Stimulated activated CD4-positive, alpha-beta T cell treated with anti-CD3 and anti-CD28 coated beads, TNF-alpha, amount 100 ng/mL, for 4 hours (primary cell): Measurements from ENCODE around the gene LINS1.

Experiments
- DNase-seq, 3 experiments: peaks; one replicate each; pipeline ENCODE4 v3.0.0-alpha.2; 2020; ENCODE audit warnings: low read depth in 3 of 3

LINS1 gene

DNA sequence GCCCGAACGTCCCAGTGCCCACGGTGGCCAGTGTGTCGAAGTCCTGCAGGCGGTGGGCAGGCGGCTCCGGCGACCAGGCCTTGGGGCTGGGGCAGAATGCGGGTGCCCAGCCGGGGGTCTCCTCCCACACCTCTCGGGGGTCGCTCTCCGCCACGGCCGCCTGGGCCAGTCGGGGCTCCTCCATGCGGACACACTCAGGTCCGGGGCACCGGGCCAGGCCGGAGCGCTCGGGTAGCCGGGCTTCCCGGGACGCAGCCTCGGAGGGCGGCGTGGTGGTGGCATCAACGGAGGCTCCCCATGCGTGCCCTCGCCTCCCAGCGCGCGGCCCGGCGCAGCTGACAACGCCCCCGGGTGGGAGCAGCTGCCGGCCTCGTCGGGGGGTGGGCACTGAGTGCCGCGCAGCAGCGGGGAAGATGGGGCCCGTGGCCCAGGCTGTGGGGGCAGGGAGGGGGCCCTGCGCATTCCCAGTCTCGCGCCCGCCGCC lies 43.2 kb downstream of the LINS1 start:
- no peak for DNase-seq

DNA sequence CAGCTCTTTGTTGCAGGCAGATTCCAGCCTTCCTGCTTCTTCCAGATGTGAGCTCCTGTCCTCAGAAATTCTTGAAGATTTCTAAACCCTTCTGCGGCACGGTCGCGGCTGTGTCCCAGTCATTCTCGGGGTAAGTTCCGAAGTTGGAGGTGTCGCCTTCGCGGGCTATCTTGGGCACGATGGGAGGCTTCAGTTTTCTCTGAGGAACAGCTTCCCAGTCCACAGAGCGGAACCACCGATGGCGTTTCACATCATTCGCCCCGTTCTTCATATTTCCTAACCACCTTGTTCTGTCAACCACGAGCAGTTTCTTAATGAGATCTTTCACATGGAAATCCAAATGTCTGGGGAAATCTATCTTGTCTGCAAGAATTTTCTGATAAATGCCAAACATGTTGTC lies 48.5 kb downstream of the LINS1 start:
- no peak for DNase-seq

GRCh38 chr15:100547961-100548360 lies 54.0 kb downstream of the LINS1 start:
- DNase-seq = no peak

DNA sequence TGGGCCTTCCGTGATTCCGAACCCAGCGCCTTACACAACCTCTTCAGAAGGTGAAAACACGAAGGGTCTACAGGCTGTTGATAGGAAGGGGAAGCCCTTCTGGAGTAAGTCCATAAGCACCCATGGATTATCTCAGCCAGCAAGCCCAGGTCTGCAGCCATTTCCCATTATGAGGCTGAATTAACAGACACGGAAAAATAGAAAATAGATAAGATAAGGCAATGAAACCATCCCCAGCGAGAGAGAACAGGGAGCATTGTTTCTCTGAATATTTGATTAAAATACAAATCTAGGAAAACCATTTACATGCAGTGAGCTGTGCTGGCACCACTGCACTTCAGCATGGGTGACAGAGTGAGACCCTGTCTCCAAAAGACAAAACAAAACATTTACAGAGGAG lies 57.0 kb downstream of the LINS1 start:
- no peak for DNase-seq

GRCh38 chr15:100544338-100544841 lies 57.6 kb downstream of the LINS1 start:
- DNase-seq = no peak

DNA sequence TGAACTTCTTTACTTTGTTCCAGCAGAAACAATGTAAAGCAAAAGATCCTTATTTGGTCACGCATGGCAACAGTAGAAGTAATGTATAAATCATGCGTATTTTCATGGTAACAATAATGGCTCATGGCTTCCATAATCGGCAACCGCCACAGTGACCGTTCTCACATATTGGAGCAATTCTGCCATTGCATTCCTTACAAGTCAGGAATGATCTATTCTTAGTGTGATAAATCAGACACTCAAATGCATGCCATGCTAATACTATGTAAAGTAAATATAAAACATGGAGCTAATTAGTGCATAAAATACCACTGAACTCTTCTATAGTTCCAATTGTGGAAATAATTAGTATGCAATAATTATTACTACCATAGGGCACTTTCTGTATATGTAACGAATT lies 59.7 kb downstream of the LINS1 start:
- no peak for DNase-seq

DNA sequence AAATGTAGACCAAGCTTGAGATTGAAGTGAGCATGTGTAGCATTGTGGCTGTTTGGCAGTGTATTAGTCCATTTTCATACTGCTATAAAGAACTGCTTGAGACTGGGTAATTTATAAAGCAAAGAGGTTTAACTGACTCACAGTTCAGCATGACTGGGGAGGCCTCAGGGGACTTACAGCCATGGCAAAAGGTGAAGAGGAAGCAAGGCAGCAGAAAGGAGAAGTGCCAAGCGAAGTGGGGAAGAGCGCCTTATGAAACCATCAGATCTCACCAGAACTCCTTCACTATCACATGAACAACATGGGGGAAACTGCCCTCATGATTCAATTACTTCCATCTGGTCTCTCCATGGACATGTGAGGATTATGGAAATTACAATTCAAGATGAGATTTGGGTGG lies 64.7 kb downstream of the LINS1 start:
- no peak for DNase-seq

DNA sequence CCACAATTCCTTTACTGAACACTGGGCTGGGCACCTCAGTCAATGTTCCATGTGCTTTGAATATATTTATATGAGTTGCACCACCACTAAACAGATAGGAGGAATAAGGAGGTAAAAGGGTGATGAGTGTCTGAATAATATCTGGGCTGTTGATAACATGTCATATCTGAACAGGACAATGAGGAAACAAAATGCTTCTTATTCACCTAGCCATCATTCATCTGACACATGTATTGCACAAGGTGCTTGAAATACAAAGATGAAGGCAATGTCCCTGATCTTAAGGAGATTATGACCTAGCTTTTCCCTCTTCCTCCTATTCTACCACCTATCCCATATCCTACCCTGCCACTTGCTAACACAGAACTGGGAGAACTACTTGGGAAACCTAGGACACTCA lies 65.3 kb downstream of the LINS1 start:
- no peak for DNase-seq

GRCh38 chr15:100533886-100534285 lies 68.1 kb downstream of the LINS1 start:
- no peak for DNase-seq

DNA sequence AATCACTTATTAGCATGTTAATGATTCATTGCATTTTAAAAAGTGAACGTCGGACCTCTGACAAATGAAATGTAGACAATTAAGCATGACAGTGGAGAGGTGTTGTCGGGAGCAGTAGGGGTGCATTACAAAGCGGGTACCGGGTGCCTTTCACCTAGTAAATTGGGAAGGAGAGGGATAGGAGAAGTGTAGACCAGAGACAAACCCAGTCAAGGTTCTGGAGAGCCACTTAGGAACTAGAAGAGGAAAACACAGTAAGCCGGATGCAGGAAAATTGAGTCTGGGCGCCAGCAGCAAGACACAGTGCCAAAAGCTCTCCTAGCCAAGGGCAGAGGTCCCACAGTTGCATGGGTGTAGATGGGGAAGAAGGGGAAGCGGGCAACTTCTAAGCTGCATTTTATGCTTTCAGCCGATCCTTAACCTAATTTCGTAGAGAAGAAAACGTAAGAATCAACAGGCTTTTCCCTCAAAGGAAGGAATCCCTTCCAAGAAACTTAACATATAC lies 70.1 kb downstream of the LINS1 start:
- DNase-seq = no peak

GRCh38 chr15:100531204-100531603 lies 70.8 kb downstream of the LINS1 start:
- no peak for DNase-seq

GRCh38 chr15:100529556-100529955 lies 72.4 kb downstream of the LINS1 start:
- no peak for DNase-seq

DNA sequence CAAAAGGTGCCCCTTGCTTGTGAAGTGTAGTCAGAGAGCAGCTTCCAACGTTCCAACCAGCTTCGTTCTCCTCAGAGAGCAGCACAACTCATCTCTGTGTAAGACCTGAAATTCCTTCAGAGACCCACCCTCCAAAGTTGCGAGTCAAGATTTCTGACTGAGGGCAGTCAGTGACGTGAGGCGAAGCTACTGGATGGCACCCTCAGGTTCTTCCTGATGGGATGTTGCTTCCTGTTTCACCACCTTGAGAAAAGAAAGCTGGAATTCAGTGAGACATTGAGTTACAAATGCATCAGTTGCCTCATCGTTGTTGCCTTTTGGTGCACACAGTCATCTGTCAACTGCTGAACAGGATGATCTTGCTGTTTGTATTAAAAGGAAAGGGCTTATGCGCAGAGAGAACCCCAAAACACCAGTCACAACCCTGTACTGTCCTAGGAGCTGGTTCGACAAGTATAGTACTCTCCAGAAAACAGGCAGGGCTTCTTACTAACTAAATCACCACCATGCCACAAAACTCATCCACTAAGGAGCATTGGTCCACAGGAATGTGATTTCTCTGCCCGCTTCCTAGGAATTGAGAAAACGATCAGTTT lies 73.1 kb downstream of the LINS1 start, which contains the start of gene CERS3:
CERS3 (minus strand) TSS at position 118 of the 596 bp plus-strand sequence. CDS start 27,101 bp downstream, outside the sequence.
- DNase-seq = no peak

GRCh38 chr15:100526027-100526481 lies 75.9 kb downstream of the LINS1 start:
- no peak for DNase-seq

GRCh38 chr15:100525436-100525835 lies 76.5 kb downstream of the LINS1 start:
- DNase-seq = no peak

- DNase-seq = no peak
These were observed 77.7 kb downstream of the LINS1 start for GRCh38 chr15:100524326-100524725.

DNA sequence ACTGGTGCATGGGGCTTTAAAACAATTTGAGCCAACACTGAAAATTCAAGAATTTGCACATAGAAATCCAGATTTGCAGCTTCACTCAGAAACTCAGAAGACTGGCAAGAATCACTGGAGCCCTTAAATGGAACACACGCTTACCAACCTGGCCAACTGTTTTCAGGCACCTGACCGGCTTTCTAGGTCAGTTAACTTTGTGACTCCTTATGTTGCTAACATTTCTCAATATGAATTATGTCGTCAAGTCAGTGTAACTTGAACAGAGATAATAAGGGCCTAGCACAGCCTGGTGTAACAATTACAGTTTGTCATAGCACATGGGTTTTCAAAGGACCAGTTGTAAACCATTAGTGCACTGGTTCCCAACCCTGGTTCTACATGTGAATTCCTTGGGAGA lies 80.1 kb downstream of the LINS1 start:
- no peak for DNase-seq

GRCh38 chr15:100520132-100520921 lies 81.7 kb downstream of the LINS1 start:
- no peak for DNase-seq

- DNase-seq = no peak
These were observed 84.1 kb downstream of the LINS1 start for GRCh38 chr15:100517846-100518245.
